Activated T-cell treated with anti-CD3 and anti-CD28 coated beads for 1 hour (primary cell): Measurements from ENCODE around the gene OR5K2.

Source experiments
- DNase-seq: peaks from one replicate; pipeline ENCODE4 v3.0.0-alpha.2; 2020; ENCODE audit warnings: low read depth

Gene OR5K2

GRCh38 chr3:98522544-98523281 is 25.2 kb downstream of the OR5K2 start, which contains the start of gene CLDND1:
CLDND1 (minus strand) TSS chr3:98522902; CDS start chr3:98521424, 1,478 bp downstream.
- DNase-seq: peak; percentile 91

- no peak for DNase-seq
These were observed 28.0 kb downstream of the OR5K2 start for GRCh38 chr3:98525494-98525893.

- no peak for DNase-seq
These were observed 31.2 kb downstream of the OR5K2 start for GRCh38 chr3:98528474-98529346.

GRCh38 chr3:98529856-98530459 is 32.5 kb downstream of the OR5K2 start:
- no peak for DNase-seq

- DNase-seq: no peak
These were observed 33.2 kb downstream of the OR5K2 start for GRCh38 chr3:98530676-98531075.

GRCh38 chr3:98531622-98532274 is 34.3 kb downstream of the OR5K2 start, which contains the start of gene GPR15:
GPR15 (plus strand) TSS chr3:98531978; CDS start chr3:98532034, 56 bp downstream.
- no peak for DNase-seq

- no peak for DNase-seq
These were observed 34.8 kb downstream of the OR5K2 start for GRCh38 chr3:98532275-98532637.

- DNase-seq: no peak
These were observed 35.5 kb downstream of the OR5K2 start for GRCh38 chr3:98532709-98533571.

- no peak for DNase-seq
These were observed 36.7 kb downstream of the OR5K2 start for GRCh38 chr3:98534168-98534567.

- DNase-seq: no peak
These were observed 37.3 kb downstream of the OR5K2 start for GRCh38 chr3:98534734-98535133.

- no peak for DNase-seq
These were observed 39.1 kb downstream of the OR5K2 start for GRCh38 chr3:98536456-98537017.

- no peak for DNase-seq
These were observed 42.9 kb downstream of the OR5K2 start for GRCh38 chr3:98540346-98540745.

- DNase-seq: no peak
These were observed 44.2 kb downstream of the OR5K2 start for GRCh38 chr3:98541695-98542094.

GRCh38 chr3:98542623-98543022 is 45.1 kb downstream of the OR5K2 start:
- DNase-seq: no peak

- no peak for DNase-seq
These were observed 48.5 kb downstream of the OR5K2 start for GRCh38 chr3:98545940-98546339.
